ENCODE measurements around the gene GALNT10.

GALNT10 gene

DNA sequence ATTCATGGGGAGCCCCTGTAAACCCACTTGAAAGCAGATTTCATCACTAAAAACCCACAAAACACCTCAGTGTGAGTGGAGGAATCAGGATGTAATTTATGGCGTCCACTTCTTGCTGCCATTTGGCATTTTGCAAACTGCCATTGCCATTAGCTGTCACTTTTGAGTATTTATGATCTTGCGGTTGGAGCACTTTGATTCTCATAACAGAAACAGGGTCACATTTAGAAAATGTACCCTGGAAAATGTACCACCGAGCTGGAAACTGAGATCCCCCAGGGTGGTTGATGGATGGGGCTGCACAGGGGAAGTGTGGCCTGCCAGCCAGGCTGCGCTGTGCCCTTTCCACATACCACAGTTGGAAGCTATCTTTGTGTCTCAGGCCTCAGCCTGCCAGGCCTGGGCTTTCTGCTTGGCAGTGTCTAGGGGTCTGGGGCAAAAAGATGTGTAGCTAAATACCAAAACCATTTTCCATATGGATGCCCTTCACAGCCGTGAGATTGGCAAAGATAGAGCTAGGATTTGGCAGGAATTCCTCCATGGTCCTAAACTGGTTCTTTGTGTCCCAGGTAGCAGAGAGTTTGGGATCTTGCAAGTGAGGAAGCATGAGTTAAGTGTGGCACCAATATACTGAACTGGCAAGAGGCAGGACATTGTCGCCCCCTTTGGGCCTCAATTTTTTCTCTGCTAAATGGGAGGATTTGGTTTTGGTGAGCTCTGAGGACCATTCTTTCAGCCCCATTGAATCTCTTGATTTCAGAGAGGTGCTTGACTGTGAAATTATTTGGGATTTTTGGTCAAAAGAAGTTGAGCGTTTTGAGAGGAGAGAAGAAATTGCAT lies 46.2 kb downstream of the GALNT10 start:
- DNase-seq (ENCODE audit: low read depth in 2 of 2): no peak

DNA sequence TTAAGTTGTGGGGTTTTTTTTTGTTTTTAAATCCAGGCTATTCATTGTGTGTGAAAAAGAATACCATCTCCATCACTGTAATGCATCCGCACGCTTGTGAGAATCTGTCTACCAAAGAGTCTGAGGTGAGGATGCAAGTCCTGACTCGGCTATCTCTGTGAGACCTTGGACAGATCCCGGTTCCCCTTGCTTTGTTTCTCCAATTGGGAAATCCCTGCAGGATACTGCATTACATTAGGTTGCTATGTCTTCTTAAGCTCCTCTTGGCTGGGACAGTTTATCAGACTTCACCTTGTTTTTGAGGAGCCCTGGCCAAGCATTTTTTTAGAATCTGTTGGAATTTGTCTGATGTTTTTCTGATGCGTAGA lies 46.8 kb downstream of the GALNT10 start:
- DNase-seq (ENCODE audit: low read depth in 2 of 2): no peak

- DNase-seq (ENCODE audit: low read depth in 2 of 2): no peak
Observed at GRCh38 chr5:154237946-154238345, 47.4 kb downstream of the GALNT10 start.

- no peak for DNase-seq (ENCODE audit: low read depth in 2 of 2)
Observed at GRCh38 chr5:154238776-154239481, 48.4 kb downstream of the GALNT10 start.

- DNase-seq (ENCODE audit: low read depth in 2 of 2): no peak
Observed at GRCh38 chr5:154240595-154240994, 50.1 kb downstream of the GALNT10 start.

- no peak for DNase-seq (ENCODE audit: low read depth in 2 of 2)
Observed at GRCh38 chr5:154241021-154241420, 50.5 kb downstream of the GALNT10 start.

DNA sequence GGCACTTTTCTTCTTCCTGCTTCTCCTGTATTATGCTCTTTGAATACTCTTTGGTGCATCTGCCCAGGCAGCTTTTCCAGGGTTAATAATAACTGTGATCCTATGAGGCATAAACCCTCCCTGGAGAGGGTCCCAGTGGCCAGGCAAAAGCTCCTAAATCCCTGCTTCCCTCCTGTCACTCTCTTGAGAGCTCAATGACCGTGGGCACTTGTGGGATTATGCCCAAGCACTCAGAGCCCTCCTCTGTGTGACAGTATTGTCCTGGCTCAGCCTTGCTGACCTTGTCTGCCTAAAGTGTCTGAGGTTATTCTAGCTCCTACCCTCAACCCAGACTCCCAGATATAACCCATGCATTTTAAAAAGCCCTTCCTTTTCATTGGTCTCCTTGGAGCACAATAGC lies 51.9 kb downstream of the GALNT10 start:
- no peak for DNase-seq (ENCODE audit: low read depth in 2 of 2)

GRCh38 chr5:154242964-154243376 lies 52.4 kb downstream of the GALNT10 start:
- no peak for DNase-seq (ENCODE audit: low read depth in 2 of 2)

DNA sequence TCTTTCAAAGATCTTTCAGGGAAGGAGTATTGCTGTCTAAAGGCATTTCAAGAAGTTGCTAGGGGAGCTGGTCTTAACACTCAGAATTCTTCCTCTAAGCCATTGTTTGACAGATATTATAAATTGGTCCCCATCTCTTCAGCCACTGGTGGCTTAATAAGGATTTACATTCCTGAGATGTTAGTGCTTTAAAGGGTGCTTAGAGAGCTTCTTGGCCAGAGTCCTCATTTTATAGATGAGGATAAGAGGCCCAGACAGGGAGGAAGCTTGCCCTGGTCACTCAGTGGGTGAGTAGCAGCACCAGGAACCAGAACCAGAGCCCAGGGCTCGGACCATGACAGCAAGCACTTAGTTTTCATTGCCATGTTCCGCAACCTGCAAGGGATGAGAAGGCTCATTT lies 53.2 kb downstream of the GALNT10 start:
- no peak for DNase-seq (ENCODE audit: low read depth in 2 of 2)

GRCh38 chr5:154244476-154244875 lies 53.9 kb downstream of the GALNT10 start:
- DNase-seq (ENCODE audit: low read depth in 2 of 2): no peak

- no peak for DNase-seq (ENCODE audit: low read depth in 2 of 2)
Observed at GRCh38 chr5:154248691-154249090, 58.2 kb downstream of the GALNT10 start.

DNA sequence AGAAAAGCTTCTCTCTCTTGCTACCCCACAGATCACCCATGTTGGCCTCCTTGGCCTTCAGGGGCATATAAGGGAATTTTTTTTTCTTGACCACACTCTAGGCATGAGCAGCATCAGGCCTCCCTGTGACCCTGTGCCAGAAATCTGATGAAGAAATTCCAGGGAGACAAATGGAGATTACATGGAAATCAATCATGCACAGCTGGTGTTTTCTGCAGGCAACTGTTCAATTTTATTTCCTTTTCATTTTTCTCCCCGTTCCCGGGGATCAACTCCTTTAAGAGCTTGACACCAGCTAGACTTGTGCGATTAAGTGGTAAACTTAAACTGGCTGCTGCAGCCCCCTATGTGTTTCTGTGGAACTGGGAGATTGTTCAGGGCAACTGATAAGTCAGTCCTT lies 59.3 kb downstream of the GALNT10 start:
- no peak for DNase-seq (ENCODE audit: low read depth in 2 of 2)

- DNase-seq (ENCODE audit: low read depth in 2 of 2): no peak
Observed at GRCh38 chr5:154251529-154251928, 61.0 kb downstream of the GALNT10 start.

DNA sequence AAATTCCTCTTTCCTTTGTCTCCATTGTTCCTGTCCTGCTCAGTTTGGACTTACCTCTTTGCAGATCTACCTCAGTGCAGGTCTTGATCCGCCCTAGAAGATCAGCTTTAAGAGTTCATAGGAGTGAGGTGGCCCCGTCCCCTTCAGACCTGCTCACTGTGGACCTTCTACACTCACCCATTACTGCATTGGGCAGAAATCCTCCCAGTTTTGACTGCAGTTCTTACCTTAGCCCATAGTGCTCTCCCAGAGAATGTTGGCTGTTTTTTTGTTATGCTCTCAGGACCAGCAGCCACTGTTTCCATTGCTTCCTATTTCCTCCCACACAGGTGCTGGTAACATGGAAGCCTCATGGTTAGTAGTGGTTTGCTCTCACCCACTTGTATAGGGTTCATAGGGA lies 63.3 kb downstream of the GALNT10 start:
- DNase-seq (ENCODE audit: low read depth in 2 of 2): no peak

DNA sequence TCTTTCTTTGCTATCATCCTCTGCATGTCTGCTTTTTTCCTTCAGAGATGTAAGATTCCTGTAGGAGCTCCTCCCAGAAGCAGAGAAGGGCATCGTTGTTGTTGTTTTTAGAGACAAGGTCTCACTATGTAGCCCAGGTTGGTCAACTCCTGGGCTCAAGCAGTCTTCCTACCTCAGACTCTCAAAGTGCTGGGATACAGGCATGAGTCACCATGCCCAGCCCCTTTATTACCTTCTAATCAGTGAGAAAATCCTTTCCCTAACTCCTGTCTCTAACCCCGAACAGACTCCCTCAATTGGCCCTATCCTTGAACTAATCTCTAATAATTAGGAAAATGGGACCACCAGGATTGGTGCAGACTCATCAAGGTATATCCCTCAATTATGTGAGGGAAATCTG lies 64.4 kb downstream of the GALNT10 start:
- DNase-seq (ENCODE audit: low read depth in 2 of 2): no peak

DNA sequence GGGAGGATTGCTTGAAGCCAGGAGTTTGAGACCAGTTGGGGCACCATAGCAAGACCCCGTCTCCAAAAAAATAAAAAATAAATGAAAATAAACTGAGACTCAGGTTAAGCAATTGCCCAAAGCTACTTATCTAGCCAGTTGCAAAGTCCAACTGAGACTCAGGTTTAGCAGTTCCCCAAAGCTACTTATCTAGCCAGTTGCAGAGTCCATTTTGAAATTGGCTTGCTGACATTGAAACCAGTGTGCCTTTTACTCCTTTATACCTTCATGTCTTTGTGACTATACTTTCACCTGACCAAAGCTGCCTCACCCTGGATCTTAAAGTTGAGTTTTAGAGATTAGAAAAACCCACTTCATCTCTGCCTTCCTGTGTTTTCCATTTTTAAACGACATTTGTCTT lies 66.5 kb downstream of the GALNT10 start:
- DNase-seq (ENCODE audit: low read depth in 2 of 2): no peak

- no peak for DNase-seq (ENCODE audit: low read depth in 2 of 2)
Observed at GRCh38 chr5:154258531-154259217, 68.1 kb downstream of the GALNT10 start.

DNA sequence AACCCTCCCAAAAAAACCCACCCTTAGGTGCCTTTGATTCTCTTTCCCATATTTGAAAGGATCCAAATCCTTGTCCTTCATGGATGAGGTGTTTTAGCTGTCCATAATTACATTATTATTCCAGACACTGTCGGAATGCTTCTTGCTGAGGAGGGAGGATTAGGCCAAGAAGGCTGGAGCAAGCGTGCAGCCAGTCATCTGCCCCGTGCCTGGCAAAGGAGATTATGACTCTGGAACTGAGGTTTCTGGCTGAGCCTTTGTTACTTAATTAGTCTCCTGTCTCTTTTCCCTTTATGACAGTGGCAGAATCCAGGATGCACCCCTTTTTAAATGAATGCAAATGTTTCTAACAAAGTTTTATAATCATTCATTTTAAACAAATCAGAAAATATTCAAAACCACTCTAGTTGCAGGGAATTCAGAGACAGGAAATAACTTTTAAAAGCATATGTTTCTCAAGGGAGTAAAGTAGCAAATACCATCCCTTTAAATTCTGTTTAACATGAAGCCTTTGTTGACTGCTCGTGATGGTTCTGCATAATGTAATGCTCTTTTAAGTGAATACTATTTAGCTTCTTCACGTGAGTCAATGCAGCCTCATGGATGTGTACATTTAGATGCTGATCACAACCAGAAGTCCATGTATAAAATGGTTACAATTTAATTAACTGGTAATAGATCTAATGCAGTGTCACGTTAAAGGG lies 69.8 kb downstream of the GALNT10 start:
- DNase-seq (ENCODE audit: low read depth in 2 of 2): no peak

GRCh38 chr5:154262342-154262741 lies 71.8 kb downstream of the GALNT10 start:
- DNase-seq (ENCODE audit: low read depth in 2 of 2): no peak

DNA sequence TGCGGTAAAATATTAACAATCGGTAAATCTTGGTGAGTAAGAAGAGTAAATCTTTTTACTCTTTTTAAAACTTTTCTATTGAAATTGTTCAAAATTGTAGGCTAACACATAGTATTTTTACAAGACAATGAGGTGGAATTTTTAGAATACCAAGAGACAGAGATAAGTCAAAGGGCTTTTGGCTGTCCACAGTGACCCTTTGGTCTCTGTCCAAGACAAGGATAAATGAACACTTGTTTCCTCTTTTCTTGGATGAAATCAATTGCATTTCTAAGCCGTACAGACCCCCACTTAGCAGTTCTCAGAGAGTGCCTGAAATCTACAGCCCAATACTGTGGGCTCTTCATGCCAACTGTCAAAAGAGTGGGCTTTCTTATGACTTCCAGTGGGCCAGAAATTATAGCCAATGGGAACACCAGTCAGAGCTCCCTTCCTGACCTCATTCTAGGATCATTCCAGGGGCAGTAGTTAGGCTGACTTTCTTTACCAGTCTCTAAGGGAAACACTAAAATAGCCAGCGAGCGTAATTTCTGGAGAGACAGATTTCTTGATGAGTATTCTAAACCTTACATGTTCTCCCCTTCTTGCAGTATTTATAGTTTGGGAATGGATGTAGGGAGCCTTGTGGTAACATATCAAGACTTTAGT lies 74.1 kb downstream of the GALNT10 start:
- no peak for DNase-seq (ENCODE audit: low read depth in 2 of 2)

GRCh38 chr5:154265197-154265773 lies 74.8 kb downstream of the GALNT10 start:
- no peak for DNase-seq (ENCODE audit: low read depth in 2 of 2)
